ENCODE measurements around the gene TMPRSS11F.

- TF ChIP-seq CTCF (IDR thresholded peaks at IDR 0.05) (no peak), POLR2A (IDR thresholded peaks at IDR 0.05; ENCODE audit: low read depth) (no peak), POLR2AphosphoS5 (IDR thresholded peaks at IDR 0.05) (no peak), EP300 (IDR thresholded peaks at IDR 0.05) (no peak)
These were observed at the start of gene TMPRSS11F for GRCh38 chr4:68129793-68130192.

Data from esophagus muscularis mucosa (tissue), 4 donors.